Lower lobe of right lung (tissue), 2 donors: ENCODE measurements around the gene ATP8A1. TPM values are rescaled to one million over a fixed set of nuclear protein-coding genes. Genes with fewer than 3 reads are reported as not detected.

Experiments
- ATAC-seq, 2 donors: fragments of 200-7000 bp; cut with Tn5 transposase; one replicate each; pipeline ENCODE4 v1.9.1; 2020 to 2022; ENCODE audit warnings: mild to moderate bottlenecking in 2 of 2, moderate library complexity in 2 of 2
- DNase-seq: peaks from one replicate; pipeline ENCODE4 v3.0.0-alpha.2; 2020
- H3K27ac ChIP-seq: fragments of 200-600 bp; one replicate; pipeline ENCODE4 v1.8.0; 2022
- H3K27me3 ChIP-seq: fragments of 200-600 bp; one replicate; pipeline ENCODE4 v1.8.0; 2022; ENCODE audit warnings: low read depth
- H3K36me3 ChIP-seq: fragments of 200-600 bp; one replicate; pipeline ENCODE4 v1.8.0; 2022; ENCODE audit warnings: mild to moderate bottlenecking
- H3K4me1 ChIP-seq: fragments of 200-600 bp; one replicate; pipeline ENCODE4 v1.8.0; 2022
- H3K4me3 ChIP-seq: fragments of 200-600 bp; one replicate; pipeline ENCODE4 v1.8.0; 2022; ENCODE audit warnings: mild to moderate bottlenecking
- H3K9me3 ChIP-seq: fragments of 200-600 bp; one replicate; pipeline ENCODE4 v1.8.0; 2022
- intact Hi-C: fragments of 100-400 bp; cut with DNase I; formaldehyde crosslinking; loops from one replicate; pipeline ENCODE4 v1.11.0; 2022
- total RNA-seq: library from RNA; stranded (reverse); fragmentation: NEBNext Ultra II Directional; extraction: Animal tissue kit (Norgen Biotek cat#: 25700); gene quantifications from one replicate; pipeline ENCODE4 v1.2.1, GENCODE V29; 2021
- TF ChIP-seq, protein P1 (sequence below): fragments of 200-600 bp; IDR thresholded peaks from one replicate; pipeline ENCODE4 v1.8.0; 2022; ENCODE audit warnings: antibody characterized with exemption, mild to moderate bottlenecking
- donor health status: DM: no; HTN: yes; CAD: no; lungs with severe emphysema.

Gene ATP8A1
- total RNA-seq, 1 donor from 2014 or later, result 84.7 TPM

DNA sequence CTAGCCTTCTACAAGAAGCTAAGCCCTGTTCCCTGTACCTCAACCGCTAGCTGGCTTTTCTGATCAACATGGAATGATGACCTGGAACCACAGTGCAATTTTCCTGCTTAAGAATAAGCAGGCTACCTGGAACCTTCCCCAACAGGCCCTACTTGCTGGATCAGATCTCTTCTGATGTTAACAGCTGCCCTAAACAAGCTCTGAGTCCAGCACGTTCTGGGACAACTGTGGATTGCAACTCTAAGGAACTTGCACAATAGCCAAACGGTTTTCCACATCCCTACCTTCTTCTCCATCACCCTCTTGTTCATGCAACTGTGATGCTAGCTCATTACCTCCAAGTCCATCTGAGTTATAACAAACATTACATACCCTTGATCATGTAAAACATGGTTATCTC, 19.8 kb downstream of the ATP8A1 start:
- no peak for ATAC-seq

DNA sequence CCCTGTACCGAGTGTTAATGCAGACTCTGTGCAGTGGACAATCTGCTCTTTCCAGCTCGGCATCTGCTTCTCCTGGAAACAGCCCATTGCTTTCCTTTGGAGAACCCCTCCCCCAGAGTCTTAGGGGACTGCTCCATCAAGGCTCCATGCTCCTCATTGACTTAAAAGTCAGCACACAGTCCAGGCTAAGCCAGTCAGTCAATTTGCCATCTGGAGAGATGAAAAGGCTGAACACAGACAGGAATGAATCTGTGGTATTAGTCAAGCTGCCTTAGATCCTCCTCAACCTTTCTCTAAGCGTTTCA, 20.3 kb downstream of the ATP8A1 start:
- no peak overlapping the region for H3K4me3 ChIP-seq
- H3K36me3 ChIP-seq, result no peaks in the 10 kb centered on the region
- no peaks in the 10 kb centered on the region for H3K27me3 ChIP-seq
- DNase-seq, result no peak
- H3K9me3 ChIP-seq, result no peaks in the 10 kb centered on the region
- peaks cover 33% of the 10 kb centered on the region for H3K4me1 ChIP-seq
- TF ChIP-seq, protein P1, sequence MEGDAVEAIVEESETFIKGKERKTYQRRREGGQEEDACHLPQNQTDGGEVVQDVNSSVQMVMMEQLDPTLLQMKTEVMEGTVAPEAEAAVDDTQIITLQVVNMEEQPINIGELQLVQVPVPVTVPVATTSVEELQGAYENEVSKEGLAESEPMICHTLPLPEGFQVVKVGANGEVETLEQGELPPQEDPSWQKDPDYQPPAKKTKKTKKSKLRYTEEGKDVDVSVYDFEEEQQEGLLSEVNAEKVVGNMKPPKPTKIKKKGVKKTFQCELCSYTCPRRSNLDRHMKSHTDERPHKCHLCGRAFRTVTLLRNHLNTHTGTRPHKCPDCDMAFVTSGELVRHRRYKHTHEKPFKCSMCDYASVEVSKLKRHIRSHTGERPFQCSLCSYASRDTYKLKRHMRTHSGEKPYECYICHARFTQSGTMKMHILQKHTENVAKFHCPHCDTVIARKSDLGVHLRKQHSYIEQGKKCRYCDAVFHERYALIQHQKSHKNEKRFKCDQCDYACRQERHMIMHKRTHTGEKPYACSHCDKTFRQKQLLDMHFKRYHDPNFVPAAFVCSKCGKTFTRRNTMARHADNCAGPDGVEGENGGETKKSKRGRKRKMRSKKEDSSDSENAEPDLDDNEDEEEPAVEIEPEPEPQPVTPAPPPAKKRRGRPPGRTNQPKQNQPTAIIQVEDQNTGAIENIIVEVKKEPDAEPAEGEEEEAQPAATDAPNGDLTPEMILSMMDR, result no peak
- no peak overlapping the region for H3K27ac ChIP-seq
- ATAC-seq, result no peak
- intact Hi-C loops, result no loop called here

More for the DNA sequence above, 19.8 kb downstream of the ATP8A1 start:
- Histone ChIP-seq H3K9me3 (no peaks in the 10 kb centered on the region), H3K27me3 (no peaks in the 10 kb centered on the region), H3K4me1 (peaks cover 36% of the 10 kb centered on the region), H3K36me3 (no peaks in the 10 kb centered on the region), H3K4me3 (no peak overlapping the region), H3K27ac (no peak overlapping the region)
- TF ChIP-seq, protein P1, result no peak
- no peak for DNase-seq
- intact Hi-C loops, result no loop called here

DNA sequence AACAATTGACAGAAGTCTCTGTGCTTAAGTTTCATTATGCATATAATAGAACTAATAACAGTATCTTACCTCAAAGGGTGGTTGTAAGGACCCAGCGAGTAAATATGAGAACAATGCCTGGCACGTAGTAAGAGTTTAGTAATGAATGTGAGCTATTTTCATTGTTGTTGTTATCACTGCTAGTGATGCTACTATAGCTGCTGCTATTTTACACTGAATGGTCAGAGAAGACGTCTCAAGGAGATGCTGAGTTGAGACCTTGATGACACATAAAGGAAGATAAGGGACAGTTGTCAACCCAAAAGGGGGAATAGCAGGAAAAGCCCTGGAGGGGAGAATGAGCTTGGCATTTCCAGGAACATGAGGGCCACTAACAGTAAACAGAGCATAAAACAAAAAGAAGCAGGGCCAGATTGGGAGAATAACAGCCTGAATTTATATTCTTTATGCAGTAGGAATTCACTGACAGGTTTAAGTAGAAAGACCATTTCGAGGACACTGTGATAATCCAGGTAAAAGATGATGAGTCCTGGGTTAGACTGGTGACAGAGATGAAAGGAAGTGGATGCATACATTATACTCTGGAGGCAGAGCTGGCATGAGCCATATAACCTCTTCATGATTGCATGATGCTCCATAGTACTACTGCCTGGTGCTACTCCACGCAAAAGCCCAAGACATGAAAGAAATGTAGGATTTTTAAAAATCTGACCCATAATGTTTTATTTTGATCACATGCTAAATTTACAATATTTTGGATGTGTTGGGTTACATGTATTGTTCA, 23.1 kb downstream of the ATP8A1 start:
- intact Hi-C loops, result no loop called here
- H3K4me3 ChIP-seq, result no peak overlapping the region

GRCh38 chr4:42632653-42633382, 24.1 kb downstream of the ATP8A1 start:
- intact Hi-C loops, result no loop called here
- peaks cover 20% of the 10 kb centered on the region for H3K4me1 ChIP-seq
- no peaks in the 10 kb centered on the region for H3K36me3 ChIP-seq
- H3K27ac ChIP-seq, result no peak overlapping the region
- H3K4me3 ChIP-seq, result no peak overlapping the region
- ATAC-seq, result no peak
- no peaks in the 10 kb centered on the region for H3K9me3 ChIP-seq
- H3K27me3 ChIP-seq, result no peaks in the 10 kb centered on the region
- no peak for DNase-seq
- TF ChIP-seq, protein P1, result no peak

More for the DNA sequence above, 23.1 kb downstream of the ATP8A1 start:
- Histone ChIP-seq H3K9me3 (no peaks in the 10 kb centered on the region), H3K36me3 (no peaks in the 10 kb centered on the region), H3K4me1 (peaks cover 19% of the 10 kb centered on the region), H3K27me3 (no peaks in the 10 kb centered on the region), H3K27ac (no peak overlapping the region)
- TF ChIP-seq, protein P1, result no peak
- no peak for DNase-seq
- ATAC-seq, result no peak

DNA sequence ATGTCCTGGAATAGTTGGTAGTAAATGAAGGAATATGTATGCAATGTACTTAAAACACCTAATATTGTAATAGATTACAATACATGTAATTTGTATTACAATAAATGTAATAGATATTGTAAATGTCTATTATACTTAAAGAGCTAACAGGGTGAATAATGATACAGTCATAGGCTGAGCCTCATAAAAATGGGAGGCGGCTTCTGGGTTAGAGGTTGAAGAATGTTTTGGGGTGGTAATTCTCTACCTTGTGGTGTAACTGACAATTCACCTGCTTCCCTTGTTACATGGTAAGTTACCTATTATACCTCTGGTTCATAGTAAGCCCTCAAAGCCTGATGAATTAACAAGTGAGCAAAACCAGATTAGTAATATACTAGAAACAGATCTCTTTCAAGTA, 26.0 kb downstream of the ATP8A1 start:
- H3K27me3 ChIP-seq, result no peaks in the 10 kb centered on the region
- no peaks in the 10 kb centered on the region for H3K9me3 ChIP-seq
- H3K4me1 ChIP-seq, result peaks cover 31% of the 10 kb centered on the region
- no peak for ATAC-seq
- no peak for DNase-seq
- TF ChIP-seq, protein P1, result no peak
- H3K36me3 ChIP-seq, result no peaks in the 10 kb centered on the region
- H3K27ac ChIP-seq, result no peak overlapping the region
- intact Hi-C loops, result no loop called here
- H3K4me3 ChIP-seq, result no peak overlapping the region
